Endodermal cell (in vitro differentiated cells): Measurements from ENCODE around the gene SPOCK2. TPM values are rescaled to one million over a fixed set of nuclear protein-coding genes. Genes with fewer than 3 reads are reported as not detected.
"Not testable (repeated sequence)": the region's sequence is repeated elsewhere in the genome, so short reads cannot be mapped to it uniquely, and the experiment has no call there.

Experiments
- DNase-seq: peaks from one replicate; pipeline ENCODE4 v3.0.0-alpha.2; 2017
- H3K27ac ChIP-seq: 2 replicates; pipeline ENCODE4 v1.5.1; 2013; ENCODE audit warnings: mild to moderate bottlenecking, low read depth, low read length, moderate library complexity
- H3K27me3 ChIP-seq: 2 replicates; pipeline ENCODE4 v1.6.1; 2013; ENCODE audit warnings: mild to moderate bottlenecking, low read length, moderate library complexity; ENCODE audit not compliant: insufficient read depth, control insufficient read depth, poor library complexity, severe bottlenecking
- H3K36me3 ChIP-seq: 2 replicates; pipeline ENCODE4 v1.7.0; 2013; ENCODE audit warnings: mild to moderate bottlenecking, low read length, moderate library complexity; ENCODE audit not compliant: control insufficient read depth, insufficient read depth
- H3K4me1 ChIP-seq: one replicate; pipeline ENCODE4 v1.7.0; 2013; ENCODE audit warnings: low read length; ENCODE audit not compliant: control insufficient read depth, insufficient read depth
- H3K4me3 ChIP-seq: 2 replicates; pipeline ENCODE4 v1.5.1; 2013; ENCODE audit warnings: mild to moderate bottlenecking, low read length, moderate library complexity
- H3K9ac ChIP-seq: 2 replicates; pipeline ENCODE4 v1.6.1; 2013; ENCODE audit warnings: mild to moderate bottlenecking, low read length, moderate library complexity; ENCODE audit not compliant: poor library complexity, severe bottlenecking; ENCODE audit errors: extremely low read depth
- H3K9me3 ChIP-seq: 2 replicates; pipeline ENCODE4 v1.6.1; 2013; ENCODE audit warnings: mild to moderate bottlenecking, low read length, moderate library complexity; ENCODE audit not compliant: control insufficient read depth
- H3K27ac Mint-ChIP-seq: 2 replicates; pipeline ENCODE4 v1.8.0; 2020; ENCODE audit warnings: mixed read lengths
- H3K27me3 Mint-ChIP-seq: 2 replicates; pipeline ENCODE4 v1.8.0; 2021; ENCODE audit warnings: mild to moderate bottlenecking, mixed read lengths; ENCODE audit not compliant: insufficient read depth
- H3K36me3 Mint-ChIP-seq: 2 replicates; pipeline ENCODE4 v1.8.0; 2020; ENCODE audit warnings: low read depth, mixed read lengths
- H3K4me1 Mint-ChIP-seq: 2 replicates; pipeline ENCODE4 v1.8.0; 2020; ENCODE audit warnings: mixed read lengths
- H3K4me3 Mint-ChIP-seq: 2 replicates; pipeline ENCODE4 v1.8.0; 2020; ENCODE audit warnings: mild to moderate bottlenecking, moderate library complexity, mixed read lengths
- H3K9me3 Mint-ChIP-seq: 2 replicates; pipeline ENCODE4 v1.8.0; 2020; ENCODE audit warnings: mild to moderate bottlenecking, mixed read lengths
- WGBS, 2 experiments: methylation state at CpG; one replicate each; pipeline versions ENCODE4 v1.1.5 to v1.1.7; 2013; ENCODE audit warnings: missing lambda C conversion rate in 2 of 2, mixed read lengths in 1 of 2; ENCODE audit not compliant: insufficient coverage in 1 of 2, insufficient read length in 1 of 2; 5-methylcytosine and 5-hydroxymethylcytosine counted together
- total RNA-seq, 2 donors: library from RNA; stranded (reverse); fragmentation: NEBNext Ultra II Directional in 1 of 2; extraction: Animal tissue kit (Norgen Biotek cat#: 25700) in 1 of 2; gene quantifications; 2 replicates in 1 of 2; 3 replicates in 1 of 2; pipeline ENCODE4 v1.2.1, GENCODE V29; 2021
- TF ChIP-seq, protein P1 (sequence below): fragments of 200-600 bp; sonication (generic); conservative IDR thresholded peaks from 2 replicates; pipeline ENCODE4 v1.5.0; 2021; ENCODE audit warnings: antibody characterized with exemption, mild to moderate bottlenecking

SPOCK2 gene
- total RNA-seq, 2 donors from 2014 or later, result 1.6 to 3.7 TPM

DNA sequence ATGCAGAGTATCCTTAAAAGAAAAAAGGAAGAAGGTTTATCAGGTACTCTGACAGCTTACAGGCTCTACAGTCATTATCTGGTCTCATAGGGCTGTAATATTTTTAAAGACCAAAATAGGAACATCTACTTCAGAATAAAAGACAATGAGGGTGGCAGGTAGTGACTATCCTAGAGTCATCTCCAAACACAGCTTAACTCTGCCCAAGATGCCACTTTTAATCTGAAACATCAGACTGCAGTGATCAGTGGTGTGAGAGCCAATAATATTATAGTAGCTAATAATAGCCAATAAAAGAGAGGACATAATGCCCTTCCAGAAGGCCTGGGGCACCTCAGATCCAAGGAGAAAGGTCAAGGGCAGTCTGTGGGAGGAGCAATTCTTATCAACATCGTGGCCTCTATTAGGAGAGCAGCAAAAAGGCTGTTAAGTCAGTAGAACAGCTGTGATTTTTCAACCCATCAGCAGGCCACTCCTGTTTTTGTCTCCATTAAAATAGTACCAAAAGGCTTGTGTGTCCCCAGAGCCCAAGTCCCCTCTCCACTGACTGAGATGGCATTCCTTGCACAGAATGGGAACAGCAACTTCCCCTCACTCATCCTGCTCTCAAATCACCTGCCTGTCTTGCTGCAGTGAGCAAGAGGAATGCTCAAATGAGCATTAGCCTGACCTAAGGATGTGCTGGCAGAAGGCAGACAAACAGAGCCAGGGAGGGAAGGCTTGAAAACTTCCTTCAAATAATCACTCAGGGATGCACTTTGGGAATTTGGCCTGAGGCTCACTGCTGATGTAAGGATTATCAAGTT, 20.7 kb upstream of the SPOCK2 start:
- peaks cover 10% of the 10 kb centered on the region for H3K4me1 Mint-ChIP-seq
- Histone ChIP-seq H3K4me1 (peaks cover 3% of the 10 kb centered on the region), H3K4me3 (no peak overlapping the region), H3K27me3 (no peaks in the 10 kb centered on the region), H3K9me3 (no peaks in the 10 kb centered on the region), H3K27ac (no peak overlapping the region), H3K36me3 (no peaks in the 10 kb centered on the region), H3K9ac (no peak overlapping the region)
- DNase-seq, result no peak
- WGBS, 2 experiments, result 69% methylated on average over 1 of the region's 1 CpG; no CpG with 5 or more reads in 1 of the 2 experiments
- H3K36me3 Mint-ChIP-seq, result peaks cover 7% of the 10 kb centered on the region
- H3K27ac Mint-ChIP-seq, result no peak overlapping the region
- no peak overlapping the region for H3K4me3 Mint-ChIP-seq
- TF ChIP-seq, protein P1, sequence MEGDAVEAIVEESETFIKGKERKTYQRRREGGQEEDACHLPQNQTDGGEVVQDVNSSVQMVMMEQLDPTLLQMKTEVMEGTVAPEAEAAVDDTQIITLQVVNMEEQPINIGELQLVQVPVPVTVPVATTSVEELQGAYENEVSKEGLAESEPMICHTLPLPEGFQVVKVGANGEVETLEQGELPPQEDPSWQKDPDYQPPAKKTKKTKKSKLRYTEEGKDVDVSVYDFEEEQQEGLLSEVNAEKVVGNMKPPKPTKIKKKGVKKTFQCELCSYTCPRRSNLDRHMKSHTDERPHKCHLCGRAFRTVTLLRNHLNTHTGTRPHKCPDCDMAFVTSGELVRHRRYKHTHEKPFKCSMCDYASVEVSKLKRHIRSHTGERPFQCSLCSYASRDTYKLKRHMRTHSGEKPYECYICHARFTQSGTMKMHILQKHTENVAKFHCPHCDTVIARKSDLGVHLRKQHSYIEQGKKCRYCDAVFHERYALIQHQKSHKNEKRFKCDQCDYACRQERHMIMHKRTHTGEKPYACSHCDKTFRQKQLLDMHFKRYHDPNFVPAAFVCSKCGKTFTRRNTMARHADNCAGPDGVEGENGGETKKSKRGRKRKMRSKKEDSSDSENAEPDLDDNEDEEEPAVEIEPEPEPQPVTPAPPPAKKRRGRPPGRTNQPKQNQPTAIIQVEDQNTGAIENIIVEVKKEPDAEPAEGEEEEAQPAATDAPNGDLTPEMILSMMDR, result no peak
- no peaks in the 10 kb centered on the region for H3K9me3 Mint-ChIP-seq
- H3K27me3 Mint-ChIP-seq, result no peaks in the 10 kb centered on the region

GRCh38 chr10:72108004-72108370, 19.6 kb upstream of the SPOCK2 start:
- not testable (repeated sequence) for DNase-seq, H3K4me1 ChIP-seq, H3K9ac ChIP-seq, H3K4me1 Mint-ChIP-seq, H3K36me3 ChIP-seq, H3K9me3 ChIP-seq, H3K27me3 ChIP-seq, H3K9me3 Mint-ChIP-seq, H3K27ac ChIP-seq, H3K4me3 Mint-ChIP-seq, H3K27me3 Mint-ChIP-seq, H3K4me3 ChIP-seq
- H3K36me3 Mint-ChIP-seq, result peaks cover 12% of the 10 kb centered on the region
- H3K27ac Mint-ChIP-seq, result peak overlapping the region; percentile 76
- WGBS, 2 experiments, result 96 to 100% methylated on average over 2 to 3 of the region's 3 CpGs

DNA sequence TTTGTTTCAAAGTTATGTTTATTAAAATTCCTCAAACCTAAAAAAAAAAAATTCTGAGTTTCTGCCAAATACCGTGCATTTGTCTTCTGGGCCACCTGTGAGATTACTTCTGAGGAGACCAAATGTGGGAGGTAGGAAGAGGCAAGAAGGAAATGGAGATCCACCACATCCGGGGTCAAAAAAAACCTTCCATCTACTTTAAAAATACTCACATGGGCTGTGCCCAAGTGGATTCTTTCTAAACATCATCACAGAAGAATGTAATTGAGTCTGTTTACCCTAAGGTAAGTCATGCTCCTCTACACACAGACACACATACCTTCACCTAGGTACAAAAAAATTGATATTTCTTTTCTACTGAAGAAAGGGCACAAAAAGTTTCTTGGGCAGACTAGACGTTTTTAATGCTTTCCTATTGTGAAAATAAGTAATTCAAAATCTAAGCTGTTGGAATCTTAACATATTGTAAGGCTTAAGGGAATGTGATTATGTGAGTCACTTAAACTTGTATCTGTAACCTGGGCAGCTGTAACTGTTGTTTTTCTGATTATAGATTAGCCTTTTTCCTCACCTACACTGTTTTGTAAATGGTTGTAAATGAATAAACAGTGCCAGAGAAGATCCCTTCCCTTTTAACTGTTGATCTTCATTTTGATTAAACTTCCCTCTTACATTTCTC, 19.1 kb upstream of the SPOCK2 start:
- H3K27ac Mint-ChIP-seq, result peak overlapping the region; percentile 76
- peaks cover 13% of the 10 kb centered on the region for H3K36me3 Mint-ChIP-seq
- H3K4me1 ChIP-seq, result peaks cover 3% of the 10 kb centered on the region
- H3K4me1 Mint-ChIP-seq, result peaks cover 10% of the 10 kb centered on the region
- H3K9me3 Mint-ChIP-seq, result no peaks in the 10 kb centered on the region
- no peak overlapping the region for H3K9ac ChIP-seq
- 78 to 80% methylated on average over 2 to 3 of the region's 3 CpGs for WGBS, 2 experiments
- no peaks in the 10 kb centered on the region for H3K27me3 ChIP-seq
- H3K27ac ChIP-seq, result no peak overlapping the region
- H3K36me3 ChIP-seq, result peaks cover under 1% of the 10 kb centered on the region
- no peak for DNase-seq
- TF ChIP-seq, protein P1, result no peak
- no peak overlapping the region for H3K4me3 Mint-ChIP-seq
- no peaks in the 10 kb centered on the region for H3K9me3 ChIP-seq
- H3K27me3 Mint-ChIP-seq, result no peaks in the 10 kb centered on the region
- no peak overlapping the region for H3K4me3 ChIP-seq
